Measurements from ENCODE around the gene CDKN2A.

- TF ChIP-seq, protein P1, sequence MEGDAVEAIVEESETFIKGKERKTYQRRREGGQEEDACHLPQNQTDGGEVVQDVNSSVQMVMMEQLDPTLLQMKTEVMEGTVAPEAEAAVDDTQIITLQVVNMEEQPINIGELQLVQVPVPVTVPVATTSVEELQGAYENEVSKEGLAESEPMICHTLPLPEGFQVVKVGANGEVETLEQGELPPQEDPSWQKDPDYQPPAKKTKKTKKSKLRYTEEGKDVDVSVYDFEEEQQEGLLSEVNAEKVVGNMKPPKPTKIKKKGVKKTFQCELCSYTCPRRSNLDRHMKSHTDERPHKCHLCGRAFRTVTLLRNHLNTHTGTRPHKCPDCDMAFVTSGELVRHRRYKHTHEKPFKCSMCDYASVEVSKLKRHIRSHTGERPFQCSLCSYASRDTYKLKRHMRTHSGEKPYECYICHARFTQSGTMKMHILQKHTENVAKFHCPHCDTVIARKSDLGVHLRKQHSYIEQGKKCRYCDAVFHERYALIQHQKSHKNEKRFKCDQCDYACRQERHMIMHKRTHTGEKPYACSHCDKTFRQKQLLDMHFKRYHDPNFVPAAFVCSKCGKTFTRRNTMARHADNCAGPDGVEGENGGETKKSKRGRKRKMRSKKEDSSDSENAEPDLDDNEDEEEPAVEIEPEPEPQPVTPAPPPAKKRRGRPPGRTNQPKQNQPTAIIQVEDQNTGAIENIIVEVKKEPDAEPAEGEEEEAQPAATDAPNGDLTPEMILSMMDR (IDR thresholded peaks at IDR 0.05; ENCODE audit: low read depth, low read length, missing input control), result no peak
- TF ChIP-seq MAX (IDR thresholded peaks at IDR 0.05) (no peak), GABPA (IDR thresholded peaks at IDR 0.05 in 1 of 2, conservative IDR thresholded peaks at IDR 0.05 in 1 of 2) (no peak), ATF3 (IDR thresholded peaks at IDR 0.05) (no peak), NR2F2 (IDR thresholded peaks at IDR 0.05) (no peak), EGR1 (IDR thresholded peaks at IDR 0.05; ENCODE audit: low read depth in 2 of 2) (no peak), YY1 (IDR thresholded peaks at IDR 0.05) (no peak), JUND (IDR thresholded peaks at IDR 0.05) (no peak), SP1 (IDR thresholded peaks at IDR 0.05) (no peak), RAD21 (IDR thresholded peaks at IDR 0.05) (no peak), FOXA1 (IDR thresholded peaks at IDR 0.05) (no peak), HNF4G (IDR thresholded peaks at IDR 0.05) (no peak), TAF1 (conservative IDR thresholded peaks at IDR 0.05) (no peak)
- TF ChIP-seq, protein P2, sequence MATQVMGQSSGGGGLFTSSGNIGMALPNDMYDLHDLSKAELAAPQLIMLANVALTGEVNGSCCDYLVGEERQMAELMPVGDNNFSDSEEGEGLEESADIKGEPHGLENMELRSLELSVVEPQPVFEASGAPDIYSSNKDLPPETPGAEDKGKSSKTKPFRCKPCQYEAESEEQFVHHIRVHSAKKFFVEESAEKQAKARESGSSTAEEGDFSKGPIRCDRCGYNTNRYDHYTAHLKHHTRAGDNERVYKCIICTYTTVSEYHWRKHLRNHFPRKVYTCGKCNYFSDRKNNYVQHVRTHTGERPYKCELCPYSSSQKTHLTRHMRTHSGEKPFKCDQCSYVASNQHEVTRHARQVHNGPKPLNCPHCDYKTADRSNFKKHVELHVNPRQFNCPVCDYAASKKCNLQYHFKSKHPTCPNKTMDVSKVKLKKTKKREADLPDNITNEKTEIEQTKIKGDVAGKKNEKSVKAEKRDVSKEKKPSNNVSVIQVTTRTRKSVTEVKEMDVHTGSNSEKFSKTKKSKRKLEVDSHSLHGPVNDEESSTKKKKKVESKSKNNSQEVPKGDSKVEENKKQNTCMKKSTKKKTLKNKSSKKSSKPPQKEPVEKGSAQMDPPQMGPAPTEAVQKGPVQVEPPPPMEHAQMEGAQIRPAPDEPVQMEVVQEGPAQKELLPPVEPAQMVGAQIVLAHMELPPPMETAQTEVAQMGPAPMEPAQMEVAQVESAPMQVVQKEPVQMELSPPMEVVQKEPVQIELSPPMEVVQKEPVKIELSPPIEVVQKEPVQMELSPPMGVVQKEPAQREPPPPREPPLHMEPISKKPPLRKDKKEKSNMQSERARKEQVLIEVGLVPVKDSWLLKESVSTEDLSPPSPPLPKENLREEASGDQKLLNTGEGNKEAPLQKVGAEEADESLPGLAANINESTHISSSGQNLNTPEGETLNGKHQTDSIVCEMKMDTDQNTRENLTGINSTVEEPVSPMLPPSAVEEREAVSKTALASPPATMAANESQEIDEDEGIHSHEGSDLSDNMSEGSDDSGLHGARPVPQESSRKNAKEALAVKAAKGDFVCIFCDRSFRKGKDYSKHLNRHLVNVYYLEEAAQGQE (IDR thresholded peaks at IDR 0.05), result no peak
These were observed 11.0 kb upstream of the CDKN2A start for GRCh38 chr9:22005021-22005701.
